ENCODE measurements around the gene FARS2. TPM values are rescaled to one million over a fixed set of nuclear protein-coding genes. Genes with fewer than 3 reads are reported as not detected.

FARS2 gene
- total and polyA plus RNA-seq, 10 donors, result 9.0 to 27.4 (median 19.8) TPM

GRCh38 chr6:5693225-5694145 lies 432.2 kb downstream of the FARS2 start:
- no peak for DNase-seq
- H3K27ac ChIP-seq, result no peak overlapping the region
- H3K4me3 ChIP-seq, result no peak overlapping the region
- peaks cover 0 to 34% (median 21%) of the 10 kb centered on the region in 6 donors for H3K4me1 ChIP-seq
- H3K27me3 ChIP-seq (replicated peaks in 1 of 7), result no peaks in the 10 kb centered on the region
- WGBS, 5 donors, result 90 to 95% (median 92%) methylated on average over 13 of the region's 13 CpGs
- H3K9me3 ChIP-seq, result peaks cover 0 to 16% (median 9%) of the 10 kb centered on the region in 8 donors
- intact Hi-C loops (cut with DNase I; ENCODE audit: low total_unique reads), result no loop called here
- H3K36me3 ChIP-seq, result no peaks in the 10 kb centered on the region
- TF ChIP-seq POLR2AphosphoS5 (IDR thresholded peaks at IDR 0.05) (no peak), CTCF (IDR thresholded peaks at IDR 0.05 in 8 of 11, conservative IDR thresholded peaks at IDR 0.05 in 3 of 11) (no peak), POLR2A (IDR thresholded peaks at IDR 0.05) (no peak)

GRCh38 chr6:5695260-5696245 lies 434.2 kb downstream of the FARS2 start:
- intact Hi-C loops (cut with DNase I; ENCODE audit: low total_unique reads), result no loop called here
- TF ChIP-seq POLR2AphosphoS5 (IDR thresholded peaks at IDR 0.05) (no peak), POLR2A (IDR thresholded peaks at IDR 0.05) (no peak), CTCF (IDR thresholded peaks at IDR 0.05 in 8 of 11, conservative IDR thresholded peaks at IDR 0.05 in 3 of 11) (no peak)
- Histone ChIP-seq H3K4me3 (no peak overlapping the region), H3K9me3 (peaks cover 0 to 15% (median 7%) of the 10 kb centered on the region in 8 donors), H3K27me3 (replicated peaks in 1 of 7) (no peaks in the 10 kb centered on the region), H3K36me3 (no peaks in the 10 kb centered on the region), H3K4me1 (peaks cover 0 to 50% (median 34%) of the 10 kb centered on the region in 6 donors), H3K27ac (peak overlapping the region in 6 of 8 donors; percentile 35 to 72 (median 62))
- DNase-seq, result no peak
- 53 to 58% (median 55%) methylated on average over 12 of the region's 12 CpGs for WGBS, 5 donors

- intact Hi-C loops (cut with DNase I; ENCODE audit: low total_unique reads), result no loop called here
- DNase-seq, result no peak
- Histone ChIP-seq H3K4me3 (no peak overlapping the region), H3K9me3 (no peaks in the 10 kb centered on the region), H3K27me3 (replicated peaks in 1 of 7) (no peaks in the 10 kb centered on the region), H3K27ac (peak overlapping the region in 1 of 8 donors; percentile 71), H3K4me1 (peaks cover 5 to 62% (median 36%) of the 10 kb centered on the region in 6 donors), H3K36me3 (no peaks in the 10 kb centered on the region)
- no peak for TF ChIP-seq POLR2A (IDR thresholded peaks at IDR 0.05)
- no peak for TF ChIP-seq POLR2AphosphoS5 (IDR thresholded peaks at IDR 0.05)
- no peak for TF ChIP-seq CTCF (IDR thresholded peaks at IDR 0.05 in 8 of 11, conservative IDR thresholded peaks at IDR 0.05 in 3 of 11)
These were observed 436.2 kb downstream of the FARS2 start for GRCh38 chr6:5697508-5697907.

All from spleen (tissue), 11 donors.